Measurements from ENCODE around the gene SVIL. TPM values are rescaled to one million over a fixed set of nuclear protein-coding genes. Genes with fewer than 3 reads are reported as not detected.

Gene SVIL
- total and polyA plus RNA-seq, 4 donors: 3.1 to 26.0 (median 9.4) TPM

GRCh38 chr10:29417324-29417723 lies 217.4 kb downstream of the SVIL start:
- Histone ChIP-seq H3K27ac (ENCODE audit: low read depth in 1 of 2, low read length in 2 of 2) (no peak overlapping the region), H3K4me1 (ENCODE audit: control insufficient read depth in 4 of 4, insufficient read depth in 4 of 4, low read length in 3 of 4) (peaks cover 0 to 13% (median 5%) of the 10 kb centered on the region in 4 donors), H3K4me3 (ENCODE audit: low read depth in 1 of 3, low read length in 3 of 3) (no peak overlapping the region), H3K27me3 (ENCODE audit: control insufficient read depth in 4 of 4, insufficient read depth in 4 of 4, low read length in 3 of 4) (no peaks in the 10 kb centered on the region), H3K36me3 (ENCODE audit: control insufficient read depth in 4 of 4, insufficient read depth in 3 of 4, low read depth in 1 of 4, low read length in 3 of 4) (peaks cover 4 to 16% (median 9%) of the 10 kb centered on the region in 4 donors), H3K9me3 (ENCODE audit: control insufficient read depth in 4 of 4, low read length in 3 of 4) (no peaks in the 10 kb centered on the region), H3K9ac (ENCODE audit: low read depth in 1 of 2, low read length in 2 of 2) (no peak overlapping the region)
- TF ChIP-seq ZBTB33 (IDR thresholded peaks at IDR 0.05): no peak
- no peak for TF ChIP-seq HNF4A (conservative IDR thresholded peaks at IDR 0.05)
- no peak for TF ChIP-seq RAD21 (IDR thresholded peaks at IDR 0.05)
- TF ChIP-seq NR2F2 (IDR thresholded peaks at IDR 0.05): no peak
- no peak for TF ChIP-seq REST (IDR thresholded peaks at IDR 0.05)
- 95% methylated on average over 3 of the region's 3 CpGs for WGBS
- no peak for DNase-seq (ENCODE audit: low spot score)

DNA sequence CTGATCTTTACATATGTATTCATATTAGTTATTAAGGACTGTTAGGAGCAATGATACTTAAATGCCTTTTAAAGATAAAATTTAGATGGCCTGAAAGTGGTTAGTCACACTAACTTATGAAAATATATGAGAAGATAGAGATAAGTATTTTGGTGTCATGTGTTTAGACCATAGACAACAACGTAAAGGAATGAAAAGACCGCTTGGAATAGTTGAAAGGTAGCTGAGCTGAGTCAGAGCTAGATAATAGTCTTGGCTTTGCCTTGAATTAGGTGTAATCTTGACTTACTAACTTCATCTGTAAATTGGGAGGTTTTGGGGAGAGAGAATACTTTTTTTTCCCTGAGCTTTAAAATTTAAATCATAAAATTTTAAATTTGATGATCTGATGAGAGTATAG lies 218.9 kb downstream of the SVIL start:
- WGBS: 95% methylated on average over 2 of the region's 2 CpGs
- H3K4me1 ChIP-seq (ENCODE audit: control insufficient read depth in 4 of 4, insufficient read depth in 4 of 4, low read length in 3 of 4): peaks cover 4 to 17% (median 6%) of the 10 kb centered on the region in 4 donors

More for the DNA sequence above, 218.9 kb downstream of the SVIL start:
- no peaks in the 10 kb centered on the region for H3K27me3 ChIP-seq (ENCODE audit: control insufficient read depth in 4 of 4, insufficient read depth in 4 of 4, low read length in 3 of 4)
- TF ChIP-seq JUND (IDR thresholded peaks at IDR 0.05) (no peak), GABPA (IDR thresholded peaks at IDR 0.05 in 1 of 2, conservative IDR thresholded peaks at IDR 0.05 in 1 of 2) (no peak), YY1 (IDR thresholded peaks at IDR 0.05) (no peak), REST (IDR thresholded peaks at IDR 0.05) (no peak), FOXA2 (IDR thresholded peaks at IDR 0.05) (no peak), RXRA (IDR thresholded peaks at IDR 0.05) (no peak), RAD21 (IDR thresholded peaks at IDR 0.05) (no peak), NR2F2 (IDR thresholded peaks at IDR 0.05) (no peak)
- TF ChIP-seq, protein P1, sequence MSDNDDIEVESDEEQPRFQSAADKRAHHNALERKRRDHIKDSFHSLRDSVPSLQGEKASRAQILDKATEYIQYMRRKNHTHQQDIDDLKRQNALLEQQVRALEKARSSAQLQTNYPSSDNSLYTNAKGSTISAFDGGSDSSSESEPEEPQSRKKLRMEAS (IDR thresholded peaks at IDR 0.05): no peak
- TF ChIP-seq, protein P2, sequence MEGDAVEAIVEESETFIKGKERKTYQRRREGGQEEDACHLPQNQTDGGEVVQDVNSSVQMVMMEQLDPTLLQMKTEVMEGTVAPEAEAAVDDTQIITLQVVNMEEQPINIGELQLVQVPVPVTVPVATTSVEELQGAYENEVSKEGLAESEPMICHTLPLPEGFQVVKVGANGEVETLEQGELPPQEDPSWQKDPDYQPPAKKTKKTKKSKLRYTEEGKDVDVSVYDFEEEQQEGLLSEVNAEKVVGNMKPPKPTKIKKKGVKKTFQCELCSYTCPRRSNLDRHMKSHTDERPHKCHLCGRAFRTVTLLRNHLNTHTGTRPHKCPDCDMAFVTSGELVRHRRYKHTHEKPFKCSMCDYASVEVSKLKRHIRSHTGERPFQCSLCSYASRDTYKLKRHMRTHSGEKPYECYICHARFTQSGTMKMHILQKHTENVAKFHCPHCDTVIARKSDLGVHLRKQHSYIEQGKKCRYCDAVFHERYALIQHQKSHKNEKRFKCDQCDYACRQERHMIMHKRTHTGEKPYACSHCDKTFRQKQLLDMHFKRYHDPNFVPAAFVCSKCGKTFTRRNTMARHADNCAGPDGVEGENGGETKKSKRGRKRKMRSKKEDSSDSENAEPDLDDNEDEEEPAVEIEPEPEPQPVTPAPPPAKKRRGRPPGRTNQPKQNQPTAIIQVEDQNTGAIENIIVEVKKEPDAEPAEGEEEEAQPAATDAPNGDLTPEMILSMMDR (IDR thresholded peaks at IDR 0.05; ENCODE audit: low read depth, low read length, missing input control): no peak
- no peak for DNase-seq (ENCODE audit: low spot score)
- no peak overlapping the region for H3K9ac ChIP-seq (ENCODE audit: low read depth in 1 of 2, low read length in 2 of 2)
- no peaks in the 10 kb centered on the region for H3K9me3 ChIP-seq (ENCODE audit: control insufficient read depth in 4 of 4, low read length in 3 of 4)
- no peak overlapping the region for H3K4me3 ChIP-seq (ENCODE audit: low read depth in 1 of 3, low read length in 3 of 3)
- H3K27ac ChIP-seq (ENCODE audit: low read depth in 1 of 2, low read length in 2 of 2): no peak overlapping the region
- H3K36me3 ChIP-seq (ENCODE audit: control insufficient read depth in 4 of 4, insufficient read depth in 3 of 4, low read depth in 1 of 4, low read length in 3 of 4): peaks cover 4 to 7% (median 5%) of the 10 kb centered on the region in 4 donors
